ENCODE measurements around the gene TIMM29.

Gene TIMM29

GRCh38 chr19:10975374-10976130, 46.9 kb downstream of the TIMM29 start:
- no peak for TF ChIP-seq CTCF (IDR thresholded peaks at IDR 0.05; ENCODE audit: insufficient read depth, low read depth, low read length, missing control alignments)
- no peak overlapping the region for H3K4me3 ChIP-seq (ENCODE audit: low read length)
- no peak for DNase-seq (ENCODE audit: low read depth)

- no peak overlapping the region for H3K4me3 ChIP-seq (ENCODE audit: low read length)
- TF ChIP-seq CTCF (IDR thresholded peaks at IDR 0.05; ENCODE audit: insufficient read depth, low read depth, low read length, missing control alignments), result no peak
- no peak for DNase-seq (ENCODE audit: low read depth)
These were observed 47.7 kb downstream of the TIMM29 start for GRCh38 chr19:10976131-10976892.

GRCh38 chr19:10977742-10978092, 49.1 kb downstream of the TIMM29 start:
- TF ChIP-seq CTCF (IDR thresholded peaks at IDR 0.05; ENCODE audit: insufficient read depth, low read depth, low read length, missing control alignments), result no peak
- no peak overlapping the region for H3K4me3 ChIP-seq (ENCODE audit: low read length)
- DNase-seq (ENCODE audit: low read depth), result no peak

Measured in epithelial cell of esophagus (primary cell).